ENCODE measurements around the gene FHDC1.

The FHDC1 gene

GRCh38 chr4:152992466-152992865, 56.3 kb downstream of the FHDC1 start:
- H3K4me3 ChIP-seq (ENCODE audit: low read length) = no peak overlapping the region
- TF ChIP-seq CTCF (IDR thresholded peaks at IDR 0.05; ENCODE audit: low read depth, low read length, poor library complexity, severe bottlenecking) = no peak
- no peak for TF ChIP-seq EZH2phosphoT487 (IDR thresholded peaks at IDR 0.05; ENCODE audit: borderline replicate concordance, low read length)
- H3K36me3 ChIP-seq (ENCODE audit: control insufficient read depth, low read length) = no peaks in the 10 kb centered on the region
- H4K20me1 ChIP-seq (ENCODE audit: control insufficient read depth, insufficient read depth, low read depth, low read length) = no peaks in the 10 kb centered on the region
- no peaks in the 10 kb centered on the region for H3F3A ChIP-seq (ENCODE audit: control insufficient read depth, insufficient read depth)
- H3K9me2 ChIP-seq (replicated peaks; ENCODE audit: control insufficient read depth, low read length) = no peaks in the 10 kb centered on the region
- H3K4me2 ChIP-seq (ENCODE audit: low read length) = no peak overlapping the region
- H3K9me3 ChIP-seq (ENCODE audit: control insufficient read depth, insufficient read depth, low read length) = no peaks in the 10 kb centered on the region
- H3K27me3 ChIP-seq (ENCODE audit: control insufficient read depth, low read length) = 0 out of 2 replicates have a peak, but pooled peaks cover 2% of the 10 kb centered on the region
- no peaks in the 10 kb centered on the region for H3K4me1 ChIP-seq (ENCODE audit: control insufficient read depth, low read length)
- H3K79me2 ChIP-seq (ENCODE audit: control insufficient read depth, low read length) = no peaks in the 10 kb centered on the region
- H3K27ac ChIP-seq (ENCODE audit: low read depth, low read length) = no peak overlapping the region

DNA sequence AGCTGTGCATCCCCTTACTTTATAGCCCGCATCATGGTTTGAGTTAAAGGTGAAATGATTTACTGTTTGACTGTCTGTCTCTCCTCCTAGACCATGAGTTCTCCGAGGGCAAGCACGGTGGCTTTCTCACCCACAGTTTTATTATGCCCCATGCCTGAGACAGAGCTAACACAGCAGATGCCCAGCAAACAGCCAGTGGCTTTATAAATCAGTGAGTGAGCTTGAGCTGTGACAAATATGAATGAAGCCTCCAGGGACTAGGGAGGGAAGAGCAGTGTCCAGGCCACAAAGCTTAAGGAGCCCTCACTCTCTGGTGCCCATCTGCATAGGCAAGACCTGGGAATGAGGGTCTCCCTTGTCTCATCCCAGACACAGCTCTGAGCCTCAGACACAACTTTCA, 57.9 kb downstream of the FHDC1 start:
- Histone ChIP-seq H3K9me2 (replicated peaks; ENCODE audit: control insufficient read depth, low read length) (no peaks in the 10 kb centered on the region), H3K4me3 (ENCODE audit: low read length) (no peak overlapping the region), H3K4me2 (ENCODE audit: low read length) (no peak overlapping the region), H4K20me1 (ENCODE audit: control insufficient read depth, insufficient read depth, low read depth, low read length) (no peaks in the 10 kb centered on the region), H3K27me3 (ENCODE audit: control insufficient read depth, low read length) (0 out of 2 replicates have a peak, but pooled peaks cover 2% of the 10 kb centered on the region), H3K79me2 (ENCODE audit: control insufficient read depth, low read length) (no peaks in the 10 kb centered on the region), H3K9me3 (ENCODE audit: control insufficient read depth, insufficient read depth, low read length) (no peaks in the 10 kb centered on the region), H3K27ac (ENCODE audit: low read depth, low read length) (no peak overlapping the region), H3K36me3 (ENCODE audit: control insufficient read depth, low read length) (no peaks in the 10 kb centered on the region), H3K4me1 (ENCODE audit: control insufficient read depth, low read length) (no peaks in the 10 kb centered on the region), H3F3A (ENCODE audit: control insufficient read depth, insufficient read depth) (no peaks in the 10 kb centered on the region)
- no peak for TF ChIP-seq CTCF (IDR thresholded peaks at IDR 0.05; ENCODE audit: low read depth, low read length, poor library complexity, severe bottlenecking)

- Histone ChIP-seq H3K4me1 (ENCODE audit: control insufficient read depth, low read length) (no peaks in the 10 kb centered on the region), H3K9me3 (ENCODE audit: control insufficient read depth, insufficient read depth, low read length) (no peaks in the 10 kb centered on the region), H3K9me2 (replicated peaks; ENCODE audit: control insufficient read depth, low read length) (no peaks in the 10 kb centered on the region), H3K4me2 (ENCODE audit: low read length) (no peak overlapping the region), H4K20me1 (ENCODE audit: control insufficient read depth, insufficient read depth, low read depth, low read length) (no peaks in the 10 kb centered on the region), H3F3A (ENCODE audit: control insufficient read depth, insufficient read depth) (no peaks in the 10 kb centered on the region), H3K27me3 (ENCODE audit: control insufficient read depth, low read length) (0 out of 2 replicates have a peak, but pooled peaks cover 2% of the 10 kb centered on the region), H3K36me3 (ENCODE audit: control insufficient read depth, low read length) (no peaks in the 10 kb centered on the region), H3K4me3 (ENCODE audit: low read length) (no peak overlapping the region), H3K27ac (ENCODE audit: low read depth, low read length) (no peak overlapping the region), H3K79me2 (ENCODE audit: control insufficient read depth, low read length) (no peaks in the 10 kb centered on the region)
- TF ChIP-seq CTCF (IDR thresholded peaks at IDR 0.05; ENCODE audit: low read depth, low read length, poor library complexity, severe bottlenecking) (no peak), EZH2phosphoT487 (IDR thresholded peaks at IDR 0.05; ENCODE audit: borderline replicate concordance, low read length) (no peak)
Observed at GRCh38 chr4:152996111-152996571, 60.0 kb downstream of the FHDC1 start.
